GM19193 (cell line): ENCODE data around the gene UGDH.
A peak's percentile ranks its signal among the peaks of the same experiment; 100 is the strongest.

Experiments
- POLR2A ChIP-seq: IDR thresholded peaks from 4 replicates; pipeline ENCODE4 v1.6.1; 2011; ENCODE audit not compliant: insufficient read depth, insufficient read length; ENCODE audit errors: extremely low read depth

Gene UGDH

DNA sequence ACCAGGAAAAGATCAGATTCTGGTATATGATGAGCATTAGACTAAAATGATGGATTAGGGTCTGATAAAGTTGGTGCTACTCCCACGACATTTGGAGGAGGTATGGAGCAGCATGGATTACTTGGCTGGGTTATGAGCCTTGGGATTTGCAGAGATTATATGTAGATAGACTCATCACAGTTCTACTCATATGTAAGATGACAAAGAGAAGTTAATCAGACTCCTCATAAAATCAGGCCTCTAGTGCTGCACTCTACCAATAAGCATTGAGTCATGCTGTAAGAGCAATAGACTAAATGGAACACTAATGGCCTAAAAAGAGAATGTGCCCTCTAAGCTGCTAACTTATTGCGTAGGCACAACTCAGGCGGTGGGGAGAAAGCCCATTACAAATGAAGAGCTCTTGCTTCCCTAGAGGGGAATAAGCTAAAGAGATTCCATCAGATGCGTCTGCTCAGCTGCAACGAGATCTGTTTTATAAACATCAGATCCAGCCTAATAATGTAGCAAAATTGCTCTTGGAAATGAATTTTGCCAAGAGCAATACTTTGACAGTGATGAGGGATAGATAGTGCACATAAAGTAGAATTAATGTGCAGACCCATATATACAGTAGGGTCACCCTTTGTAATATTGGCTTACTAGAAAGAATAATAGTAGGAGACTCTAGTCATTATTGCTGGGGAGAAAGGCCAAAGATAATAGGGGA lies 50.9 kb downstream of the UGDH start:
- no peak for TF ChIP-seq POLR2A

DNA sequence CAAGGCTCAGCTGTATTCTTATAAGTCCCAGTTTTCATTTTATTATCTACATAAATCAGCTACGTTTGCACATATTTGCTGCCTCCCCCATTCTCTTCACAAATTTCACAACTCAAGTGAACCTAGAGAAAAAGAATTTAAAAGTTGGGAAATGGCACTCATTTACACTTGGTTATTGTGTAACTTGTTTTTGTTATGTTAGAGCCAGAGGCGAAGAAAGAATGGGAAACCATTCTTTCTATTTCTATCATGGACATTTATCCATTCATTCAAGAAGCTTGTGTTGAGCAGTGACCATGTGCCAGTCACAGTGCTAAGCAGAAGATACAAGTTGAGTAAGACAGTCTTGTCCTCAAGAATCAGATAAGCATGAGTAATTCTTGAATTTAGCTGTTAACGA lies 54.8 kb downstream of the UGDH start:
- TF ChIP-seq POLR2A = no peak

DNA sequence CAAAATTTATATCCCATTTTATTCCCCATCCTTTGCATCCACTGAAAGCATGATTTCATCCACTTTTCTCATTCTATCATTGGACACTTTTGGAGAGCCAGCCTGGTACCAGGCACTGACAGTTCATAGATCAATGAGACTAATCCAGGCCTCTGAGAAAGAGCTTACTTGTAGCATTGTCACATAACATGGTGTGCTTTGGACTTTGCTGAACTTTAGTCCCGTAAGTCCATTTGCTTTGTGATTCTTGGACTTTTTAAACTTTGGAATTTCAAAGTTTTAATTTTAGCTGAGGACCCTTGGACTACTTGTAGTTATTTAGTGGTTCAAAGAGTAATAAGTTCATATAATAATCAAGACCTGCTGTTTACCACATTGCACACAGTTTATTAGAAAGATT lies 56.8 kb downstream of the UGDH start:
- TF ChIP-seq POLR2A = no peak

DNA sequence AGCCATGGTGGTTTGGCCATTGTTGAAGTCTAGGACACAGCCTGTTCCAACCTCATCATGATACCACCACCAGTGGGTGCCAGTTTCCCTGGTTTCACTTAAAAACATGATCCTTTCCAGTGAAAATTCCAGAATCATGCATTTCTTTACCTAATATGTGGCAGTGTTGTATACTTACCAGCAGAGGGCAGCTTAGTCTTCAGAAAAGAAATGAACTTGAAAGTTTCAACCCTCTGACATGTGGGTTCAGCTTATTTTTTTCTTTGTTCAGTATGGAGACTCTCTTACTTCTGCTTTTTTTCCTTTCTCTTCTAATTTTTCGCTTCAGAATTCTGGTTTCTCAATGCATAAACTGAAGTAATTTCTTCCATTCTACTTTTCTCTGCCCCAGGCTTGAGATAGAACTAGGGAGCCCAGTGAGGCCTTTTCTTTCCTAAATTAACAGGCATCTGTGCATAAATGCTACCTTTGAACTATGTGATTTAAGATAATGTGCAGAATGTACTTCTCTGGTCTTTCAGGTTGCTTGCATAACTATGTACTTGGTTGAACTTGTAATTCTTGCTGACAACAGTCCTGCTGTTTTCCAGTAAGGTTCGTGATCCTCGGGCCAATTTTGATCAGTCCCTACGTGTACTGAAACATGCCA lies 57.7 kb downstream of the UGDH start:
- TF ChIP-seq POLR2A = no peak

DNA sequence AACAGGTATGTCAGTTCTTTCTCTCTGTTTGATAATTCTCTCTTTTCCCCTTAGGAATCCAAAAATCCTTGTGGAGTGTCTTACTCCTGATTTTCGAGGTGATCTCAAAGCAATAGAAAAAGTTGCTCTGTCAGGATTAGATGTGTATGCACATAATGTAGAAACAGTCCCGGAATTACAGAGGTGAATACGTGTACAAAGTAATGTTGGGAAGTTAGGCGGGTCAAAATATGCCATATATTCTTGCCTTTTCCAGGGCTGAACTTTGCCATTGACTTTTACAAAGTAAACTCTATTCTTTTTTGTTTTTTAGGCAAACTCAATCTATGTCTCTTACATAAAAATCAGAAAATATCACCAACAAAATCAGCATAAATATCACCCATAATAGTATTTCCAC lies 59.8 kb downstream of the UGDH start:
- no peak for TF ChIP-seq POLR2A

DNA sequence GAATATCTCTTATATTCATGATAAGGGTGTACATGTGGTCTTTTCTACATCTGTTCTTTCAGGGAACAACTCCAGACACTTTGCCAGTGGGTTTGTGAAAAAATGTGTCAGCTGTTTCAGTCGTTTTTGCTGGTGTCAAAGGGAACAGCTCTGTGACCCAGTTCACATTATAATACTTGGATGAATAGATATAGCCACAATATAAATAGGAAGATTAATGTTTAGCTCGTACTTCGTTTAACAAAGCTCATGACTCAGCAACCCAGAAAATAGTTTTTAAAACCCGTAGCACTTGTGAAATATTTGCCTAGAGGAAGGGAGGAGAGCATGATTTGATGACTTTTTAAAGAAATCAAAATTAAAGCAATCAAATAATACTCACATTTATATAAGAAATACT lies 60.5 kb downstream of the UGDH start:
- TF ChIP-seq POLR2A = no peak

DNA sequence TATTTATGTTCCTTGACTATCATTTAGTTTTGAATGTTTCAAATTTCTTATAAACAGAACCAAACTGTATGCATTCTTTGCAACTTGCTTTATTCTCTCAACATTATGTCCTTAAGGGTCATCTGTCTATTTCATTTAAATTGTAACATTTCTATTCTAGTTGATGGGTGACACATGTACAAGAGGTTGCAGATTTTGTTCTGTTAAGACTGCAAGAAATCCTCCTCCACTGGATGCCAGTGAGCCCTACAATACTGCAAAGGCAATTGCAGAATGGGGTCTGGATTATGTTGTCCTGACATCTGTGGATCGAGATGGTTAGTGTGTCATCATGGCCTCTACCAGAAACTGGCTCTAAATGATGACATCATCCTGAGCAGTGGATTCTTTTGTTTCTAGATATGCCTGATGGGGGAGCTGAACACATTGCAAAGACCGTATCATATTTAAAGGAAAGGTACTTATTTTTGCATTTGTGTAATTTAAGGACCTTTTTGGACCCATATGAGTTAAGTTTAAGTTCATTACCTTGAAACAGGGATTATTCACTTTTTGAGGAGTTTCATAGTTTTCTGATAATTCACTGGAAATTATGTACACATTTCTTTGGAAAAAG lies 62.2 kb downstream of the UGDH start:
- TF ChIP-seq POLR2A = no peak

DNA sequence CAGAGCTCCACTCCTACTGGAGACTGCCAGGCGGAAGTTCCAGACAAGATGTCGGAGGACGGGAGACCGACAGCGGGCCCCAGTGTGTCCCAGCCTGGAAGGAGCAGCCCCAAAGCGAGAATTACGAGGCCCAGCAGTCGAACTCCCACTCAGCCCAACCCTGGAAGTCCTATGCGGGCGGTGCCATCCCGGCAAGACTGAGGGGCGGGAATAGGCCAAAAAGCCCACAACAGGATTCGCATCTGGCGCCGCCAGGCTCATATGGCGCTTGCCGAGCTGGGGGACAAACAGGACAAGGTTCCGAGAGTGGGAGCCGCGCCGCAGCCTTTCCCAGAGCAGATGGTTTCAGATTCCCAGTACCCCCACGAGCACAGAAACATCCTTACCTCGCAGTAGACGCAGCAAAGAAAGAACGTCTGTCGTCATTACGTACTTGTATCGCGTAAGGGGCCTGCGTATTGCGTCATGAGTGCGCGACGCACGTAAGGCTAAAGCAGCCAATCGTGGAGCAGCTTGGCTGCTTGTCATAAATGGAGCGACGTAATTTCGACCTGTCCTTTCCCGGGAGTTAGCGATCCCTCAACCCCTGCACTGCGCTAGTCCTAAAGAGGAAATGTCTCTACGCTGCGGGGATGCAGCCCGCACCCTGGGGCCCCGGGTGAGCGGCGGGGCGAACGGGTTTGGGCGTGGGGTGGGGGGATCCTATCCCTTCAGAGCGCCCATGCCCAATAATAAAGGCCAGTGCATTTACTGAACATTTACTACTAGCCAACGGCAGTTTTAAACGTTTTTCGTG lies 68.5 kb downstream of the UGDH start, which contains the start of the genes LIAS and RPL9:
LIAS (plus strand) TSS at position 552 of the 796 bp plus-strand sequence; CDS start at position 614, 62 bp downstream.
RPL9 (minus strand) TSS at position 418 of the 796 bp plus-strand sequence. CDS start 483 bp downstream, outside the sequence.
- peak; percentile 98 for TF ChIP-seq POLR2A

DNA sequence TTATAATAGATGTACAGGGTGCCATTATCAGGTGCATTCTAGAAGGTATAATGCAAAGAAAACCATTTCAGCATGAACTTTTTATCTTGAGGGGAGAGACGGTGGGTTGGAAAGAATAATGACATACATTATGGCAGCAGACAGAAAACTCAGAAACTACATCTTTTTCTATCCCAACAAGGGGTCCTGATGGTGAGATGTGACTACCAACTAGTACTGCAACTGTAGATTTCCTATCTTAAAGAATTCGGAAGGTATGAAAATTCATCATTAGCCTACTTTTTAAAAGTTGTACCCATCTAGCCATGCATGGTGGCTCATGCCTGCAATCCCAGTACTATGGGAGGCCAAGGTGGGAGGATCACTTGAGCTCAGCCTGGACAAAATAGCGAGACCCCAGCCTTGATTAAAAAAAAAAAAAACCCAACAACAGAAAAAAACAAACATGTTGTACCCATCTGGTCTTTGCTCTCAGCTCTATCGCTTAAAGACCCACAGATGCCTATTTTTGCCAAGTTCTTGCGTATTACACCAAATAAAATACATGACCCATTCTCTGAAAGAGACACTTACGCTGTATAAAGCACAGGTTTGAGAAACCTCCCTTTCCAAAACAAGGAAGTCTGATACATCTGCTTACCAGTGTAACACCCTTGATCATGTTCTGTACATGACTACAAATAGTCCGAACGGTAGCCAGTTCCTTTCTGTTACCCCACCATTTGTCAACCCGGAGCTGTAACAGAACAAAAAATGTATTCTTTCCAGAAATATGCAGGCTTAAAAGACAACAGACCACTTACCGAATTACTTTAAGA lies 70.1 kb downstream of the UGDH start:
- no peak for TF ChIP-seq POLR2A

DNA sequence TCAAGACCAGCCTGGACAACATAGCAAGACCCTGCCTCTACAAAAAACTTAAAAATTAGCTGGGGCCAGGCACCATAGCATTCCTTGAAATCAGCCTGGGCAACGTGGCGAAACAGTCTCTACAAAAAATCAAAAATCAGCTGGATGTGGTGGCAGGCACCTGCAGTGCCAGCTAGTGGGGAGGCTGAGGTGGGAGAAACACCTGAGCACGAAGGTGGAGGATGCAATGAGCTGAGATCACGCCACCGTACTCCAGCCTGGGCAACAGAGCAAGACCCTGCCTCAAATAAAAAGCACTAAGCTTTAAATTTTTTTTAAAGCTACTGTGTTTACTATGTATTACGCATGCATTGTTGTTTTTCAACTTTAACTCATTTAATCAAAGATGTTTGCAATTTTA lies 71.8 kb downstream of the UGDH start:
- TF ChIP-seq POLR2A = no peak

DNA sequence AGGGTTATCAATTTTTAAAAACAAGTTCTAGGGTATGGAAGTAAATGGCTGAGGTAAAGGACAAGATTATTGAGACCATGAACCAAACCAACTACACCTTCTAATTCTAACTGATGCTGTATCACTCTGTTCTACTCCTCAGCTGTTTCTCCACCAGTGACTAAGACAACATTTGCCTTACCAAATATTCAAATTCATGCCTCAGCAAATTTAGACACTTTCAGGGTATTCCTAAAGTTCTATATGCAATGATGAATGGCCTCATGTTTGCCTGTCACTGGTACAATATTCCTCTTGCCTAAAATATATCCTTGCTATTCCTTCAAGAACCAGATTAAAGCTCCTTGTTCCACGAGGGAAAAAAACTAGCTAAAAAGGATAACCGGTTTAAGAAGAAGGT lies 73.5 kb downstream of the UGDH start:
- no peak for TF ChIP-seq POLR2A

DNA sequence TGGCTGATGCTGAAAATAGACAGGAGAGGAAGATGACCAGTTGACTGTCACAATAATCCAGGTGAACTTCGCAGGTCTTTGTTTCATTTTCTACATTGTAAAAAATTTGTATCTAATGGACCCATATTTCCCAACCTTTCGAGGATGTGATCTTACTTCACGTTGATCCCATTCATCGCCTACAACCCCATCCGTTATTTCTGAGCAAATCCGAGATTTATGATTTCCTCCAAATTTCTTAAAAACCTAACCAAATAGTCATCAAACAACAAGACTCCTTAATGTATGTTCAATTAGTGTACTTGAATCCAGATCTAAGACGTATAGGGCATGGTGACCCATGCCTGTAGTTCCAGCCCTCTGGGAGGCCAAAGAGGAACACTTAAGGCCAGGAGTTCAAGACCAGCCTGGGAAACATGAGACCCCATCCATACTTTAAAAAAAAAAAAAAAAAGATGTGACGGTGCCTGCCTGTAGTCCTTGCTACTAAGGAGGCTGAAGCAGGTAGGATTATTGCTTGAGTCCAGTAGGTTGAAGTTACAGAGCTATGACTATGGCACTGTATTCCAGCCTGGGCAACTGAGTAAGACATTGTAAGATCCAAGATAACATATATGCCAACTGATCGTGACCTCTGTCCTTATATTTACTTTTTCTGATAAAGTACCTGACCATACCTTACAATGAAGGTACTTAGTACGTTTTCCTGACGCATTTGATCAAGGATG lies 74.2 kb downstream of the UGDH start:
- TF ChIP-seq POLR2A = peak; percentile 8

DNA sequence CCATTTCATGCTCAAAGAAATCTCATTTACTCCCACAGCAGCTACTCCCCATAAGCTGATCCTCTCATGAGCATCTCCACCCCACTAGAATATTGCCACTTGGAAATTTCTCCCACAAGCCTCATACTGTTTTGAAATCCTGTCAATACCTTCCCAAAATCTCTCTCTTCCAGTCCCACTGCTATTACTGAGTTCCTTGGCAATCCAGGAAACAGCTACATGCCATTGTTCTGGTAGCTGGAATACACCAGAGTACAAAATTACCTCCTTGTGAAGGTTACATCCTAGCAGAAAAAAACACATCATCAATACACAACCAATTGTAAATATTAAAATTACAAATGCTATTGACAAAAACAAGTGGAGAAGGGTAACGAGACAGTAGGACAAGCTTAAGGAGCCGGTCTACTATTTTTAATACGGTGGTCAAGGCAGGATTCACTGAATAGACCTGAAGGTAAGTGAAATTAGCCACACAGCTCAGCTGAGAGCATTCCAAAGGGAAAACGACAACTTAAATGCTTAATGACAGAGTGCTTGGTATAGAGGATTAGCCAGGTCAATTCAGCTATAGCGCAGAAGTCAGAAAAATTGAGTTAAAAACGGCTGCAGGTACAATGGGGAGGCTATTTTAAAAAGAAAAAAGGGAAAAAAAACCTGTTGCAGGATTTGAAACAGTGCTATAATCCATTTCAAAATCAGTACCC lies 74.9 kb downstream of the UGDH start:
- peak; percentile 23 for TF ChIP-seq POLR2A
